ENCODE results near the gene ZEB2.

- TF ChIP-seq CTCF (IDR thresholded peaks at IDR 0.05) = no peak
- TF ChIP-seq POLR2A (IDR thresholded peaks at IDR 0.05) = no peak
- TF ChIP-seq POLR2AphosphoS5 (IDR thresholded peaks at IDR 0.05) = no peak
- no peak for TF ChIP-seq EP300 (IDR thresholded peaks at IDR 0.05; ENCODE audit: low read depth)
These were observed 19.4 kb upstream of the ZEB2 start for GRCh38 chr2:144539289-144539782.

All from transverse colon (tissue), 4 donors.